Mesenchymal stem cell (in vitro differentiated cells and primary cell): ENCODE results near the gene GZMH.

ENCODE experiments used
- DNase-seq: peaks from one replicate; pipeline ENCODE4 v3.0.0-alpha.2; 2013
- H2AFZ ChIP-seq: one replicate; pipeline ENCODE4 v1.6.1; 2013; ENCODE audit warnings: low read depth, mild to moderate bottlenecking, control low read depth, inconsistent platforms, low read length, moderate library complexity
- H2AK5ac ChIP-seq: 2 replicates; pipeline ENCODE4 v1.6.1; 2013; ENCODE audit warnings: low read length, moderate library complexity, mild to moderate bottlenecking, inconsistent platforms; ENCODE audit not compliant: severe bottlenecking
- H2BK120ac ChIP-seq: one replicate; pipeline ENCODE4 v1.6.1; 2013; ENCODE audit warnings: low read depth, mild to moderate bottlenecking, inconsistent platforms, low read length, moderate library complexity
- H2BK12ac ChIP-seq, 2 experiments: one replicate each; pipeline ENCODE4 v1.6.1; 2013; ENCODE audit warnings: inconsistent platforms in 2 of 2, low read length in 2 of 2, mild to moderate bottlenecking in 2 of 2, moderate library complexity in 2 of 2, control low read depth in 1 of 2
- H2BK15ac ChIP-seq: one replicate; pipeline ENCODE4 v1.6.1; 2013; ENCODE audit warnings: mild to moderate bottlenecking, low read depth, inconsistent platforms; ENCODE audit not compliant: poor library complexity, severe bottlenecking
- H2BK5ac ChIP-seq: 2 replicates; pipeline ENCODE4 v1.6.1; 2013; ENCODE audit warnings: low read depth, mild to moderate bottlenecking, low read length, control low read depth, inconsistent platforms; ENCODE audit not compliant: poor library complexity, severe bottlenecking
- H3K14ac ChIP-seq, 2 experiments: one replicate each; pipeline ENCODE4 v1.6.1; 2013; ENCODE audit warnings: inconsistent platforms in 2 of 2, low read length in 2 of 2, control low read depth in 1 of 2, mild to moderate bottlenecking in 1 of 2, moderate library complexity in 1 of 2
- H3K18ac ChIP-seq, 2 experiments: one replicate each; pipeline ENCODE4 v1.6.1; 2013; ENCODE audit warnings: inconsistent platforms in 2 of 2, low read length in 2 of 2, control low read depth in 1 of 2, low read depth in 1 of 2, mild to moderate bottlenecking in 1 of 2
- H3K23ac ChIP-seq, 2 experiments: one replicate each; pipeline ENCODE4 v1.6.1; 2013; ENCODE audit warnings: inconsistent platforms in 2 of 2, low read length in 2 of 2, mild to moderate bottlenecking in 2 of 2, moderate library complexity in 2 of 2, control low read depth in 1 of 2
- H3K27ac ChIP-seq: 2 replicates; pipeline ENCODE4 v1.5.1; 2013; ENCODE audit warnings: mild to moderate bottlenecking, moderate library complexity, low read length, control low read depth, inconsistent platforms; ENCODE audit not compliant: poor library complexity, severe bottlenecking
- H3K27me3 ChIP-seq, 2 experiments: 2 replicates each; pipeline versions ENCODE4 v1.6.1 to v1.7.0; 2013; ENCODE audit warnings: low read length in 2 of 2, mild to moderate bottlenecking in 2 of 2, moderate library complexity in 2 of 2, control low read depth in 1 of 2, inconsistent platforms in 1 of 2; ENCODE audit not compliant: control insufficient read depth in 1 of 2, insufficient read depth in 1 of 2
- H3K36me3 ChIP-seq, 2 experiments: 2 replicates each; pipeline versions ENCODE4 v1.6.1 to v1.7.0; 2013; ENCODE audit warnings: low read length in 2 of 2, control low read depth in 1 of 2, inconsistent platforms in 1 of 2, low read depth in 1 of 2, mild to moderate bottlenecking in 1 of 2; ENCODE audit not compliant: insufficient read depth in 2 of 2, control insufficient read depth in 1 of 2
- H3K4ac ChIP-seq, 2 experiments: one replicate each; pipeline ENCODE4 v1.6.1; 2013; ENCODE audit warnings: inconsistent platforms in 2 of 2, low read length in 2 of 2, mild to moderate bottlenecking in 2 of 2, moderate library complexity in 2 of 2, control low read depth in 1 of 2, low read depth in 1 of 2
- H3K4me1 ChIP-seq: 2 replicates; pipeline ENCODE4 v1.6.1; 2013; ENCODE audit warnings: low read depth, low read length, control low read depth; ENCODE audit not compliant: control insufficient read depth, insufficient read depth
- H3K4me2 ChIP-seq: 2 replicates; pipeline ENCODE4 v1.6.1; 2013; ENCODE audit warnings: low read length, mild to moderate bottlenecking, inconsistent platforms; ENCODE audit not compliant: poor library complexity, severe bottlenecking
- H3K4me3 ChIP-seq, 2 experiments: 2 replicates each; pipeline versions ENCODE4 v1.5.1 to v1.7.0; 2013; ENCODE audit warnings: low read length in 2 of 2, mild to moderate bottlenecking in 2 of 2, control low read depth in 1 of 2, low read depth in 1 of 2; ENCODE audit not compliant: insufficient read depth in 1 of 2
- H3K79me1 ChIP-seq: replicated peaks from 2 replicates; pipeline ENCODE4 v1.6.1; 2013; ENCODE audit warnings: mild to moderate bottlenecking, control low read depth, low read length, inconsistent platforms; ENCODE audit not compliant: poor library complexity, severe bottlenecking
- H3K9ac ChIP-seq: 2 replicates; pipeline ENCODE4 v1.7.0; 2013; ENCODE audit warnings: mild to moderate bottlenecking, low read length, moderate library complexity
- H3K9me3 ChIP-seq: 2 replicates; pipeline ENCODE4 v1.7.0; 2013; ENCODE audit warnings: mild to moderate bottlenecking, low read length; ENCODE audit not compliant: control insufficient read depth
- H4K8ac ChIP-seq: one replicate; pipeline ENCODE4 v1.6.1; 2013; ENCODE audit warnings: inconsistent platforms, mild to moderate bottlenecking, low read length, moderate library complexity
- H4K91ac ChIP-seq: one replicate; pipeline ENCODE4 v1.6.1; 2013; ENCODE audit warnings: mild to moderate bottlenecking, low read length, inconsistent platforms
- WGBS: methylation state at CpG from one replicate; pipeline ENCODE4 v1.1.7; 2013; ENCODE audit warnings: mixed read lengths; 5-methylcytosine and 5-hydroxymethylcytosine counted together

The GZMH gene

GRCh38 chr14:24631749-24632335 lies 22.4 kb upstream of the GZMH start:
- H3K79me1 ChIP-seq: no peaks in the 10 kb centered on the region
- 85% methylated on average over 11 of the region's 11 CpGs for WGBS

GRCh38 chr14:24630872-24631477 lies 21.5 kb upstream of the GZMH start:
- H4K8ac ChIP-seq: no peak overlapping the region
- no peak overlapping the region for H2AK5ac ChIP-seq
- no peaks in the 10 kb centered on the region for H3K27me3 ChIP-seq
- H2BK15ac ChIP-seq: no peak overlapping the region
- H3K9me3 ChIP-seq: no peaks in the 10 kb centered on the region
- H3K27ac ChIP-seq: no peak overlapping the region
- H2BK12ac ChIP-seq: no peak overlapping the region
- no peak overlapping the region for H3K9ac ChIP-seq
- no peaks in the 10 kb centered on the region for H3K79me1 ChIP-seq
- no peak overlapping the region for H3K23ac ChIP-seq
- H3K4me3 ChIP-seq: no peak overlapping the region
- H2AFZ ChIP-seq: no peak overlapping the region
- H3K36me3 ChIP-seq: no peaks in the 10 kb centered on the region
- no peak overlapping the region for H3K4ac ChIP-seq
- H2BK120ac ChIP-seq: no peak overlapping the region
- no peak for DNase-seq
- H3K14ac ChIP-seq: no peak overlapping the region
- H3K4me2 ChIP-seq: no peak overlapping the region
- no peak overlapping the region for H3K18ac ChIP-seq
- no peak overlapping the region for H2BK5ac ChIP-seq
- H4K91ac ChIP-seq: no peak overlapping the region
- WGBS: 67% methylated on average over 10 of the region's 10 CpGs
- no peaks in the 10 kb centered on the region for H3K4me1 ChIP-seq

More at GRCh38 chr14:24631749-24632335, 22.4 kb upstream of the GZMH start:
- Histone ChIP-seq H4K91ac (no peak overlapping the region), H3K27ac (no peak overlapping the region), H3K23ac (no peak overlapping the region), H2BK15ac (no peak overlapping the region), H3K9me3 (no peaks in the 10 kb centered on the region), H3K14ac (no peak overlapping the region), H3K4me3 (no peak overlapping the region), H2BK12ac (no peak overlapping the region), H3K18ac (no peak overlapping the region), H2AFZ (no peak overlapping the region), H2BK5ac (no peak overlapping the region), H2AK5ac (no peak overlapping the region), H3K36me3 (no peaks in the 10 kb centered on the region), H4K8ac (no peak overlapping the region), H3K27me3 (no peaks in the 10 kb centered on the region), H3K4me2 (no peak overlapping the region), H2BK120ac (no peak overlapping the region), H3K9ac (no peak overlapping the region), H3K4ac (no peak overlapping the region), H3K4me1 (no peaks in the 10 kb centered on the region)
- no peak for DNase-seq

- no peak for DNase-seq
- Histone ChIP-seq H3K18ac (no peak overlapping the region), H3K14ac (no peak overlapping the region), H3K9ac (no peak overlapping the region), H3K27ac (no peak overlapping the region), H4K91ac (no peak overlapping the region), H3K4me1 (no peaks in the 10 kb centered on the region), H2BK5ac (no peak overlapping the region), H3K4me3 (no peak overlapping the region), H3K79me1 (no peaks in the 10 kb centered on the region), H3K36me3 (no peaks in the 10 kb centered on the region), H4K8ac (no peak overlapping the region), H2BK12ac (no peak overlapping the region), H3K23ac (no peak overlapping the region), H3K9me3 (no peaks in the 10 kb centered on the region), H2BK15ac (no peak overlapping the region), H3K4me2 (no peak overlapping the region), H3K4ac (no peak overlapping the region), H2AK5ac (no peak overlapping the region), H3K27me3 (no peaks in the 10 kb centered on the region), H2AFZ (no peak overlapping the region), H2BK120ac (no peak overlapping the region)
- 40% methylated on average over 3 of the region's 3 CpGs for WGBS
Measured at GRCh38 chr14:24630087-24630871, 20.8 kb upstream of the GZMH start.

- Histone ChIP-seq H3K18ac (no peak overlapping the region), H2BK12ac (no peak overlapping the region), H3K23ac (no peak overlapping the region), H3K4me2 (no peak overlapping the region), H4K91ac (no peak overlapping the region), H3K4ac (no peak overlapping the region), H3K4me3 (no peak overlapping the region), H2BK15ac (no peak overlapping the region), H2AFZ (no peak overlapping the region), H3K14ac (no peak overlapping the region), H4K8ac (no peak overlapping the region), H2AK5ac (no peak overlapping the region), H2BK120ac (no peak overlapping the region), H3K79me1 (no peaks in the 10 kb centered on the region), H3K4me1 (no peaks in the 10 kb centered on the region), H3K27ac (no peak overlapping the region), H3K27me3 (no peaks in the 10 kb centered on the region), H2BK5ac (no peak overlapping the region), H3K36me3 (no peaks in the 10 kb centered on the region), H3K9ac (no peak overlapping the region), H3K9me3 (no peaks in the 10 kb centered on the region)
- no peak for DNase-seq
- WGBS: 63% methylated on average over 5 of the region's 6 CpGs
Measured at GRCh38 chr14:24629521-24629920, 20.0 kb upstream of the GZMH start.
